22Rv1 (cell line): ENCODE results near the gene MIS18A.

Source experiments
- H3K27ac ChIP-seq: fragments of 450-650 bp; 2 replicates; pipeline ENCODE4 v1.5.1; 2017
- ZFX ChIP-seq: fragments of 450-650 bp; IDR thresholded peaks from 2 replicates; pipeline ENCODE4 v1.6.1; 2017; ENCODE audit warnings: antibody characterized with exemption, borderline replicate concordance
- TF ChIP-seq, protein P1 (sequence below): fragments of 450-650 bp; IDR thresholded peaks from 2 replicates; pipeline ENCODE4 v1.5.1; 2017; ENCODE audit warnings: mild to moderate bottlenecking

The MIS18A gene

DNA sequence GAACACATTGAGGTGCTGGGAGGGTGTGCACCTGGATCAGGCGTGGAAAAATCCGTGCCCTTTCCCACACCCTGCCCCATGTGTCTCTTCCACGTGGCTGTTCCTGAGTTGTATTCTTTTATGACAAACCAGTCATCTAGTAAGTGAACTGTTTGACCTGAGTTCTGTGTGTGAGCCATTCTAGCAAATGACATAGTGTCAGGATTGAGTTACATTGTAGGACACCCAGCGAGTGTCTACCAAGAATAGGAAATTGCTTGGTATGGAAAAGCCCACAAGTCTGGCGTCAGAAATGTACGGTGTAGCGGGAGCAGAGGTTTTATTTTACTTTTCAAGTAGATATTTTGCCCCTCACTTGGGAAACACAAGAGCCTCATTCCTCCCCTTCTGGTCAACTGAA, 18.6 kb upstream of the MIS18A start:
- TF ChIP-seq ZFX, result no peak
- TF ChIP-seq, protein P1, sequence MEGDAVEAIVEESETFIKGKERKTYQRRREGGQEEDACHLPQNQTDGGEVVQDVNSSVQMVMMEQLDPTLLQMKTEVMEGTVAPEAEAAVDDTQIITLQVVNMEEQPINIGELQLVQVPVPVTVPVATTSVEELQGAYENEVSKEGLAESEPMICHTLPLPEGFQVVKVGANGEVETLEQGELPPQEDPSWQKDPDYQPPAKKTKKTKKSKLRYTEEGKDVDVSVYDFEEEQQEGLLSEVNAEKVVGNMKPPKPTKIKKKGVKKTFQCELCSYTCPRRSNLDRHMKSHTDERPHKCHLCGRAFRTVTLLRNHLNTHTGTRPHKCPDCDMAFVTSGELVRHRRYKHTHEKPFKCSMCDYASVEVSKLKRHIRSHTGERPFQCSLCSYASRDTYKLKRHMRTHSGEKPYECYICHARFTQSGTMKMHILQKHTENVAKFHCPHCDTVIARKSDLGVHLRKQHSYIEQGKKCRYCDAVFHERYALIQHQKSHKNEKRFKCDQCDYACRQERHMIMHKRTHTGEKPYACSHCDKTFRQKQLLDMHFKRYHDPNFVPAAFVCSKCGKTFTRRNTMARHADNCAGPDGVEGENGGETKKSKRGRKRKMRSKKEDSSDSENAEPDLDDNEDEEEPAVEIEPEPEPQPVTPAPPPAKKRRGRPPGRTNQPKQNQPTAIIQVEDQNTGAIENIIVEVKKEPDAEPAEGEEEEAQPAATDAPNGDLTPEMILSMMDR, result no peak
- no peak overlapping the region for H3K27ac ChIP-seq

DNA sequence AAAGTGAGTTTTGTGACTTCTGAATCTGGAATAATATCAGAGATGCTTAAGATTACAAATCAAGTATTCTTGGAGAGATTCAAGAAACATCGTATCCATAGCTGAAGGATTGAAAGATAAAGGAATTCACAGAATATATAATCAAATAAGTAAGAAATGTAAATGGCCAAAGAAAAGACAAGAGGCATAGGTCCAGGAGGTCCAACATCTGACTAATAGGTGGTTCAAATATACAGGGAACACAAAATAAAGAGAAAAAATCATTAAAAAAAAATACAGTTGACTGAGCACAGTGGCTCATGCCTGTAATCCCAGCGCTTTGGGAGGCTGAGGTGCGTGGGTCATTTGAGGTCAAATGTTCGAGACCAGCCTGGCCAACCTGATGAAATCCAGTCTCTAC, 6.6 kb upstream of the MIS18A start:
- no peak for TF ChIP-seq ZFX
- TF ChIP-seq, protein P1, result no peak
- H3K27ac ChIP-seq, result no peak overlapping the region

DNA sequence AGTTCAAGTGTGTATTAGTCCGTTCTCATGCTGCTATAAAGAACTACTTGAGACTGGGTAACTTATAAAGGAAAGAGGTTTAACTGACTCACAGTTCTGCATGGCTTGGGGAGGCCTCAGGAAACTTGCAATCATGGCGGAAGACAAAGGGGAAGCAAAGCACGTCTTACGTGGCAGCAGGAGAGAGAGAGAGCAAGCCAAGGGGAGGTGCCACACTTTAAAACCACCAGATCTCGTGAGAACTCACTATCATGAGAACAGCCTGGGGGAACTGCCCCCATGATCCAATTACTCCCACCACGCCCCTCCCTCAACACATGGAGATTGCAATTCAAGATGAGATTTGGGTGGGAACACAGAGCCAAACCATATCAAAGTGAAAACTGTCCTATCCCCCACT, 4.1 kb upstream of the MIS18A start:
- H3K27ac ChIP-seq, result no peak overlapping the region
- TF ChIP-seq, protein P1, result no peak
- no peak for TF ChIP-seq ZFX

DNA sequence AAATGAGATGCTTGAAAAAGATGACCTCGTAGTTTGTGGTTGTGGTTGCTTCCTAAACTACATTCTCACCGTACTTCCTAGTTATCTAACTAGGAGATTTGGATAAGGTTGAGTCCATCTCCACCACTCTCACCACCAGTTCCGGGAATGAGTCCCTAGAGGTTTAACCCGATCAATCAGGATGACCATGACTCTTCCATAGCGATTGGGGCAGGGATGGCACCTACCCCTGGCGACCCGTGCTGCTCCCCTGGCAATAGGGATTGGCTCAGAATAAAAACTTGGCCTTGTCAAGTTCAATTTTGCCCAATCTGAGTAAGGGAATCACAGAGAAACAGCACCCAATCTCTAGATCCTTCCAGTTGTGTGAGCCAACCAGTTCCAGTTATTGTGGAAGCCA, 2.7 kb upstream of the MIS18A start:
- TF ChIP-seq, protein P1, result no peak
- TF ChIP-seq ZFX, result no peak
- H3K27ac ChIP-seq, result no peak overlapping the region

DNA sequence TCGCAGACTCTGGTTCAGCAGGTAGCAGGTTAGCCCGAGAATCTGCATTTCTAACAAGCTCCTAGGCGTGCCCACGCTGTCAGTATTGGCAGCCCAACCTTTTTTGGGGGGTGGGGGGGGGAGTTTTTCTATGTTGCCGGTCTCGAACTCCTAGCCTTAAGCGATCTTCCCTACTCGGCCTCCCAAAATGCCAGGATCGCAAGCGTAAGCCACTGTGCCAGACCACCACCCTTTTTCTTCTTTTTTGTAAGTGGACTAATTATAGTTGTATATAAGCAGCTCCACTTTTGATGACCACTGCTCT, 480 bp upstream of the MIS18A start:
- TF ChIP-seq ZFX, result no peak
- TF ChIP-seq, protein P1, result no peak
- H3K27ac ChIP-seq, result peak overlapping the region; percentile 71

DNA sequence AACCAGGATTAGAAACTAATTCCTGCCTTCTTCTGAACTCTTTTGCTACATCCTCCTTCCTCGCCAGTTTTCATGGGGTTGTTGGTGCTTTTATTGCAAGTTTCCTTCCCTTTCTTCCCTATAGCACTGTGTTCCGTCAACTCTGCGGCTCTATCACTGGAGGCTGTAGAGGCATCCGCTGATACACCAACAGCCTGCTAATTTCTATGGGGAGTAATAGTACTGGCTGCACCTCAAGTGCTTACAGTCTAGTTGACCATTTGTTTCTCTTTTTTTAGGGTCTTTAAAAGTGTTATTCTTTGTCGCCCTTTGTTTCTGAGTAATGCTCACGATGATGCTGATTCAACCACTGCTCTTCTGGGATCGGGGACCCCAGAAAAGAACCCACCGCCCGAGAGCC, 746 bp downstream of the MIS18A start:
- H3K27ac ChIP-seq, result peak overlapping the region; percentile 71
- TF ChIP-seq, protein P1, result no peak
- TF ChIP-seq ZFX, result no peak

DNA sequence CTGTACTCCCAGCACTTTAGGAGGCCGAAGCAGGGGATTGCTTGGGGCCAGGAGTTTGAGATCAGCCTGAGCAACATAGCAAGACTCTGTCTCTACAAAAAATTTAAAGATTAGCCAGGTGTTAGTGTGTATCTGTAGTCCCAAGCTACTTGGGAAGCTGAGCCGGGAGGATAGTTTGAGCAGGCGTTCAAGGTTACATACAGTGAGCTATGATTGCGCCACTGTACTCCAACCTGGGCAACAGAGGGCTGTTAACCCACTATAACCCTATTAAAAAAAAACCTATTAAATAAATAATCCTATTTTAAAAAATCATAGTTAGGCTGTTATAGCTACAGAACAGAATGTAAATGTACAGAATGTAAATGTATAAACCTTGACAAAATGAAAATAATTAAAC, 2.2 kb downstream of the MIS18A start:
- no peak overlapping the region for H3K27ac ChIP-seq
- TF ChIP-seq, protein P1, result no peak
- no peak for TF ChIP-seq ZFX
